OCI-LY3 (cell line): ENCODE results near the gene TBC1D5.

Source experiments
- EZH2phosphoT487 ChIP-seq: fragments of 200-600 bp; shearing (Covaris generic); IDR thresholded peaks from 2 replicates; pipeline ENCODE4 v1.6.1; 2018; ENCODE audit warnings: antibody characterized with exemption, mixed run types, low read depth
- TF ChIP-seq, protein P1 (sequence below): fragments of 200-600, 300-600 bp; sonication (generic); IDR thresholded peaks from 2 replicates; pipeline ENCODE4 v1.5.1; 2014; ENCODE audit warnings: antibody characterized with exemption, low read length, low read depth

DNA sequence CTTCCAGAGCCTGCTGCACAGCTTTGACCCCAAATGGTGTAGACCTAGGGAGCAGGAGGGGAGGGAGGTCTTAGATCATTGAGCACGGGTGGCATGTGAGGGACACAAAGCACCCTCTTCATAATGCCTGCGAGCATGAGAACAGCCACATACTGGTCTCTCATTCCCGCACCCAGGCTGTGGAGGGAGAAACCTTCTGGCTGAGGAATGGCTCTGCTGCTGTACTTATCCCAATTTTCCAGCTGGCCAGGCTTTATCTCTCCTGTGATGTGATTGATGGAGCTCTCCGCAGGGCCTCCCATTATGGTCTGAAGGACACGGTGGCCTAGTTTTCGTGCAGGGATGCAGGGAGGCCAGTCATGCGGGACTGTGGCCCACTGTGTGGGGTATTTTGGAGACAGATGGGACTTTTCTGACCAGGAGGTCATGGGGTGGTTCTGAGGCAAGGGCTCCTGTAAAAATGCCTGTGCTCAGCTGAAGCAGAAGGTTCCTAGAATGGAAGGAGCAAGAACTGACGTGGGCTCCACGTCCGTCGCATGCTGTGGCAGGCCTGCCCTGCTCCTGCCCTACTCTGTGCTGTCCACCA lies 606.2 kb downstream of the TBC1D5 start:
- TF ChIP-seq, protein P1, sequence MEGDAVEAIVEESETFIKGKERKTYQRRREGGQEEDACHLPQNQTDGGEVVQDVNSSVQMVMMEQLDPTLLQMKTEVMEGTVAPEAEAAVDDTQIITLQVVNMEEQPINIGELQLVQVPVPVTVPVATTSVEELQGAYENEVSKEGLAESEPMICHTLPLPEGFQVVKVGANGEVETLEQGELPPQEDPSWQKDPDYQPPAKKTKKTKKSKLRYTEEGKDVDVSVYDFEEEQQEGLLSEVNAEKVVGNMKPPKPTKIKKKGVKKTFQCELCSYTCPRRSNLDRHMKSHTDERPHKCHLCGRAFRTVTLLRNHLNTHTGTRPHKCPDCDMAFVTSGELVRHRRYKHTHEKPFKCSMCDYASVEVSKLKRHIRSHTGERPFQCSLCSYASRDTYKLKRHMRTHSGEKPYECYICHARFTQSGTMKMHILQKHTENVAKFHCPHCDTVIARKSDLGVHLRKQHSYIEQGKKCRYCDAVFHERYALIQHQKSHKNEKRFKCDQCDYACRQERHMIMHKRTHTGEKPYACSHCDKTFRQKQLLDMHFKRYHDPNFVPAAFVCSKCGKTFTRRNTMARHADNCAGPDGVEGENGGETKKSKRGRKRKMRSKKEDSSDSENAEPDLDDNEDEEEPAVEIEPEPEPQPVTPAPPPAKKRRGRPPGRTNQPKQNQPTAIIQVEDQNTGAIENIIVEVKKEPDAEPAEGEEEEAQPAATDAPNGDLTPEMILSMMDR = no peak
- TF ChIP-seq EZH2phosphoT487 = no peak
